Mucosa of descending colon (tissue), 3 donors: Measurements from ENCODE around the gene C2CD4D. TPM values are rescaled to one million over a fixed set of nuclear protein-coding genes. Genes with fewer than 3 reads are reported as not detected.

ENCODE experiments used
- ATAC-seq: fragments of 200-7000 bp; cut with Tn5 transposase; one replicate; pipeline ENCODE4 v1.9.1; 2020; ENCODE audit warnings: mild to moderate bottlenecking, moderate library complexity
- DNase-seq, 3 donors: peaks; one replicate each; pipeline ENCODE4 v3.0.0-alpha.2; 2020
- H3K36me3 ChIP-seq: fragments of 200-600 bp; one replicate; pipeline ENCODE4 v1.8.0; 2021; ENCODE audit warnings: low read depth, mild to moderate bottlenecking
- H3K4me1 ChIP-seq: fragments of 200-600 bp; one replicate; pipeline ENCODE4 v1.8.0; 2021; ENCODE audit warnings: low read depth, mild to moderate bottlenecking
- H3K4me3 ChIP-seq: fragments of 200-600 bp; one replicate; pipeline ENCODE4 v1.8.0; 2021; ENCODE audit warnings: mild to moderate bottlenecking
- H3K9me3 ChIP-seq: fragments of 200-600 bp; one replicate; pipeline ENCODE4 v1.8.0; 2021; ENCODE audit warnings: mild to moderate bottlenecking
- CTCF ChIP-seq: fragments of 200-600 bp; IDR thresholded peaks from one replicate; pipeline ENCODE4 v1.8.0; 2022; ENCODE audit warnings: antibody characterized with exemption, mild to moderate bottlenecking
- intact Hi-C, 2 donors: fragments of 100-400 bp; cut with DNase I in 1 of 2; cut with micrococcal nuclease in 1 of 2; formaldehyde crosslinking; loops; one replicate each; pipeline versions ENCODE4 v1.11.0 to v1.11.1; 2022; cut with DNase I, micrococcal nuclease
- total RNA-seq, 3 donors: library from RNA; stranded (reverse); fragmentation: NEBNext Ultra II Directional in 2 of 3; extraction: Animal tissue kit (Norgen Biotek cat#: 25700) in 2 of 3; gene quantifications; one replicate each; pipeline versions ENCODE4 v1.2.1 to v1.2.4, GENCODE V29; 2021 to 2023
- donor health status: DM: no; HTN: no; CAD: no; lungs with moderate emphysema.
- donor health status: DM: no; HTN: no; CAD: no.
- donor health status: DM: no; HTN: yes; CAD: no.

The C2CD4D gene
- total RNA-seq, 3 donors from 2014 or later = 0.51 to 1.0 (median 0.61) TPM

DNA sequence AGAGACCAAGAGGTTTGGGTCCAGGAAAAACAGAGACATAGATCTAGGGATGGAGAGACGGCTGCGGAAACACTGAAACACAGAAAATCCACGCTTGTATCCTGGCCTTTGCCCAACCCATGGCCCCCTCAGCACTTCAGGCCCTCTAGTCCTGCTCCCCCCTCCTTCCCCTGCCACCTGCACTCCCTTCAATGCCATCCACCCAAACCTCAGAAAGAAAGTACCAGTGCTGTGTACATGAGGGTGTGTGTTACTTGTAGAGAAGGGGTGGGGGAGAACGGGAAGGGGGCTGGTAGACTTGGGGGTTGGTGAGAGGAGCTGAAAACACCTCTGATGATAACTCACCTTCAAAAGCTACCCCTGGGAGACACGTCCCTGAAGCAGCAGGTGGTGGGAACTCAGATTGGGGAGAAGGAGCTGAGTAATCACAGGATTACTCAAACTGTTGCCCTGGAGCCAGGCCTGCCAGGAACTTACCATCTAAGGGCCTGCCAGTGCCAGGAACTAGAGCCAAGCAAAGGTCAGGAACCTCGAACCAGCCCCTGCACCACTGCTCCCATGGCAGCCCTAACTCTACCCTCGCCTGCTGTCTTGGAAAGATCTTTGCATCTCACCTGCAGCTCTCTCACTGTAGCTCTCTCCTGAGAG is 19.5 kb downstream of the C2CD4D start:
- no peak for ATAC-seq

GRCh38 chr1:151819227-151819835 is 20.3 kb downstream of the C2CD4D start:
- ATAC-seq = no peak
- intact Hi-C loops = no loop called here
- Histone ChIP-seq H3K9me3 (no peaks in the 10 kb centered on the region), H3K36me3 (no peaks in the 10 kb centered on the region), H3K4me3 (no peak overlapping the region), H3K4me1 (no peaks in the 10 kb centered on the region)
- no peak for TF ChIP-seq CTCF
- no peak for DNase-seq

More for the DNA sequence above, 19.5 kb downstream of the C2CD4D start:
- DNase-seq = no peak
- H3K4me3 ChIP-seq = no peak overlapping the region
- intact Hi-C loops = no loop called here
- TF ChIP-seq CTCF = no peak
- no peaks in the 10 kb centered on the region for H3K9me3 ChIP-seq
- H3K36me3 ChIP-seq = no peaks in the 10 kb centered on the region
- no peaks in the 10 kb centered on the region for H3K4me1 ChIP-seq

GRCh38 chr1:151817353-151817730 is 22.3 kb downstream of the C2CD4D start:
- intact Hi-C loops = no loop called here
- Histone ChIP-seq H3K36me3 (no peaks in the 10 kb centered on the region), H3K4me1 (no peaks in the 10 kb centered on the region), H3K9me3 (no peaks in the 10 kb centered on the region), H3K4me3 (no peak overlapping the region)
- ATAC-seq (no peak), DNase-seq (no peak)
- TF ChIP-seq CTCF = no peak

DNA sequence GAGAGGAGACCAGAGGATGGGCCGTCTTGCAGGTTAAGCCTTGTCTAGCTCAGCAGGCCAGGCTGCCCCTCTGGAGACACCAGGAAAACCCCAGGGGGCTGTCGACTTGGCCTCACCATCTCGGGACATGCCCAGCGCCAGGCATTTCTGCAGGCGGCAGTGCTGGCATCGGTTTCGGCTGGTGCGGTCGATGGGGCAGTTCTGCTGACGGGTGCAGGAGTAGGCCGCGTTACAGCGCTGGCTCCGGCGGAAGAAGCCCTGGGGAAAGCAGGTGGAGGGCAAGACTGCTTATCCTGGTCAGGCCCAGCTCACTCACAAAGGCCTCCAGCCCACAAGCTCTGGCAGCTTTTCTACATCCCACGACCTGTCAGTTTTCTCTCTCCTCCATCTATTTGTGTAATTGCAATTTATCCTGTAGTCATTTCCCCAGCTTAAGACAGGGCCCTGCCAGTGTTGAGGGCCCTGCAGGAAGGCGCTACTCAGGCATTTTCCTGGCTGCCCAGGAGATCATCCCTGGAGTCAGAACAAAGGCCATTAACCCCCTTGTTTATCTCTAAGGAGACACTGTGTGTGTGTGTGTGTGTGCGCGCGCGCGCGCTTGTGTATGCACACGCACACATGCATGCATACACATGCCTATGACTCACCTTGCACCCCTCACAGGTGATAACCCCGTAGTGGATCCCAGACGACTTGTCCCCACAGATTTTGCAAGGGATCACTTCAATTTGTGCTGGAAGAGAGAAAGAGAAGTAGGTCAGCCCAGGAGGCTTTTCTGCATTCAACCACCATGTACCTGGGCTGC is 22.9 kb downstream of the C2CD4D start:
- intact Hi-C loops = no loop called here
- no peaks in the 10 kb centered on the region for H3K9me3 ChIP-seq
- no peaks in the 10 kb centered on the region for H3K36me3 ChIP-seq
- ATAC-seq (no peak), DNase-seq (no peak)
- H3K4me1 ChIP-seq = no peaks in the 10 kb centered on the region
- no peak overlapping the region for H3K4me3 ChIP-seq
- TF ChIP-seq CTCF = no peak

- ATAC-seq = peak; percentile 58
Observed at GRCh38 chr1:151815716-151816327, 23.8 kb downstream of the C2CD4D start.

More at GRCh38 chr1:151815716-151816327, 23.8 kb downstream of the C2CD4D start:
- no peaks in the 10 kb centered on the region for H3K4me1 ChIP-seq
- no peaks in the 10 kb centered on the region for H3K36me3 ChIP-seq
- DNase-seq = peak in 2 of 3 donors; percentile 61 to 77
- no peaks in the 10 kb centered on the region for H3K9me3 ChIP-seq
- intact Hi-C loops = no loop called here
- TF ChIP-seq CTCF = no peak
- H3K4me3 ChIP-seq = no peak overlapping the region
